PFSK-1 (cell line): Measurements from ENCODE around the gene RNF8.

Experiments
- FOXP2 ChIP-seq: optimal IDR thresholded peaks from 2 replicates; pipeline ENCODE3; 2011; ENCODE audit warnings: borderline replicate concordance, control low read depth, inconsistent platforms; ENCODE audit not compliant: insufficient read depth; ENCODE audit errors: extremely low read length, extremely low read depth
- POLR2AphosphoS5 ChIP-seq: IDR thresholded peaks from 2 replicates; pipeline ENCODE4 v1.6.1; 2012; ENCODE audit warnings: low read depth, mild to moderate bottlenecking, control low read depth, low read length, moderate library complexity
- REST ChIP-seq, 2 experiments: IDR thresholded peaks; 2 replicates each; pipeline versions ENCODE4 v1.6.1 to v1.8.0; 2011 to 2012; ENCODE audit warnings: low read depth in 2 of 2, low read length in 2 of 2, control low read depth in 1 of 2, inconsistent platforms in 1 of 2, mild to moderate bottlenecking in 1 of 2, moderate library complexity in 1 of 2; ENCODE audit not compliant: insufficient read depth in 1 of 2
- SIN3A ChIP-seq: IDR thresholded peaks from 2 replicates; pipeline ENCODE4 v1.6.1; 2012; ENCODE audit warnings: mild to moderate bottlenecking, low read length, moderate library complexity, borderline replicate concordance; ENCODE audit not compliant: insufficient read depth
- TAF1 ChIP-seq: IDR thresholded peaks from 2 replicates; pipeline ENCODE4 v1.6.1; 2012; ENCODE audit warnings: low read length, control low read depth, borderline replicate concordance; ENCODE audit not compliant: insufficient read depth

The RNF8 gene

DNA sequence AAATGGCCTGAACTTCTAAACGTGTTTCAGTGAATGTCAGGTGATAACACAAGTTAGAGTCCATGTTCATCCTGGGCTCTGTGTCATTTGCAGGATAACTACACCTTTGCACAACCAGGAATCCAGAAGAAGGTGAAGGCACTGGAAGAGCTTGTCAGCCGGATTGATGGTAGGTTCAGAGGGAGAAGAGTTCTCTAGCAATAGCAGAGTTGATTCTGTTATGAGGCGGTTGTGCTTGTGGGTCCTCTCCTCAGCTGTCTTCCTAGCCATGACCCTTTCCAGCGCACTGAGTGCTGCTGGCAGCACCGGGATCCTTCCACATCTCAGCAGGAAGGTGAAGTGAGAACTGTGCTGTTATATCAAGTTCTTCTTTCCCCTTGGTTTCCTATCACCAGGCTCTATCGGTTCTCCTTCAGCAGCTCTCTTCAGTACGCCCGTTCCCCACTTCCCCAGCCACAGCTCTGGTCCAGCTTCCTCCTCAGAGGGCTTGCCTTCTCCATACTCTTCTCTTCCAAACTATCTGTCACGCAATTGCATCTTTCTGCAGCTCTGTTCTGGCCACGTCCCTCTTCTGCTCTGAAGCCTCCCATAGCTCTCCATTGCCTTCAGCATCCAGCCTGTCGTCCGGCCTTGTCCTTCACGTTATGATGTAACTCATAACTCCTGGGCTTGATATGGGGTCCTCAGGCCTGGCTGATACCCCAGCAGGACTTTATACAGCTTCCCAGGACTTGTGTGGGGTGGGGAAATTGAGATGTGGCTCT lies 39.9 kb upstream of the RNF8 start:
- no peak for TF ChIP-seq FOXP2

DNA sequence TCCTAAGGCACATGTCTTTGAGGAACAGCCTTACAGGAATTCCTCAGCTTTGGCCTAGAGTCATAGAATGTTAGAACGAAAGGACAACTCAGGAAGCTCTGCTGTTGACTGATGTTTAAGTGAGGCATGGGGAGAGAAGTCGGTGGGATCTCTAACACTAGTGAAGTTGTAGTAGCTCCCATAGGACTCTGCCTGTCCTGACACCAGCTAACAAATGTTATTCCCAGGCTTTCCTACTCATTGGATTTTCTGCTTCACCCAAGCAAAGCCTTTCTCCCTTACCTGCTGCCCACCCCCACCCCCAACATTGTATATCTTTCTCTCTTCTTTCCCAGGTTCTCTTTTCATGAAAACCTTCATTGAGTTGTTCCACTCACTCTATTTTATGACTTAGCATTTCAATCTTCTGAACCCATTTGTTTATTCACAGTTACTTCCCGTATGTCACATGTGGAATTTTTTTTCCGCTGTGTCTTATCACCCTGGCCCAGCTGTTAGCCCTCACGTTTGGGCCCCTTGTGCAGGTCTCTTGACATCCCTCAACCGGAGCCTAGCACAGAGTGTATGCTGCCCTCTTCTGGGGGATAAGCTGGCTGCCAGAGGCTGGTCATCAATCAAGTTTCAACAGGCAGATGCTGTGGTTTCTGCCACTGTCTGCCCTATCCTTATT lies 39.2 kb upstream of the RNF8 start:
- TF ChIP-seq TAF1 (no peak), REST (IDR thresholded peaks at IDR 0.05; ENCODE audit: insufficient read depth in 1 of 2, low read depth in 2 of 2, low read length in 2 of 2) (no peak), SIN3A (no peak), POLR2AphosphoS5 (no peak), FOXP2 (no peak)

GRCh38 chr6:37315157-37315515 lies 38.6 kb upstream of the RNF8 start:
- TF ChIP-seq POLR2AphosphoS5: no peak
- TF ChIP-seq TAF1: no peak
- no peak for TF ChIP-seq FOXP2
- no peak for TF ChIP-seq REST (IDR thresholded peaks at IDR 0.05; ENCODE audit: insufficient read depth in 1 of 2, low read depth in 2 of 2, low read length in 2 of 2)
- no peak for TF ChIP-seq SIN3A

GRCh38 chr6:37316071-37316470 lies 37.7 kb upstream of the RNF8 start:
- TF ChIP-seq TAF1 (no peak), FOXP2 (no peak), POLR2AphosphoS5 (no peak), REST (IDR thresholded peaks at IDR 0.05; ENCODE audit: insufficient read depth in 1 of 2, low read depth in 2 of 2, low read length in 2 of 2) (no peak), SIN3A (no peak)

DNA sequence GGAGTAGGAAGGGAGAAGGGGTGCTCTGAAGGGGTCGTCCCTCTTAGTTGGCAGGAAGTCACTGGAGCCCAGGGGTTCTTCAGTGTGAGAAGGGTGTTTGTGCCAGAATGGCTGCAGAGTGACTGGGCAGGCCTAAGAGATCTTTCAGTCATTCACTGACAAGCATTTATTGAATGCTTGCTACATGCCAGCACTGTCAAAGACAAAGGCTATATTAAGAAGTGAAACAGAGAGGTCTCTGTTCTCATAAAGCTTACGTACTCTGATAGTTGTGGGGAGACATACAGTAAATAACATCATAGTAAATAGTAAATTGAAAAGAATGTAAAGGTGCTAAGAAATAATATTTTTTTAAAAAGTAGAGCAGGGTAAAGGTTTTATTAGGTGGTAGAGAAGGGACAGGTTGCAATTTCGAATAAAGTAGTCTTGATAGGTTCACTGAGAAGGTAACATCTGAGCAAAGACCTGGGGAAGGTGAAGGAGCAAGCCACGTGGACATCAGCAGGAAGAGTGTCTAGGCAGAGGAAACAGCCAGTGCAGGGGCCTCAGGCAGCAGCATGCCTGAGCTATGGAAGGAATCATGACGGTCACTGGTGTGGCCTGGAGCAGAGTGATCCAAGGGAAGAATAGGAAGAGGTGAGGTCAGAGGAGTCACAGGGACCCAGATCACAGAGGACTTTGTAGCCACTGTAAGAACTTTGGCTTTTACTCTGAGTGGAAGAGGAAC lies 36.3 kb upstream of the RNF8 start:
- no peak for TF ChIP-seq SIN3A
- TF ChIP-seq REST (IDR thresholded peaks at IDR 0.05; ENCODE audit: insufficient read depth in 1 of 2, low read depth in 2 of 2, low read length in 2 of 2): no peak
- TF ChIP-seq POLR2AphosphoS5: no peak
- TF ChIP-seq FOXP2: no peak
- TF ChIP-seq TAF1: no peak
